ENCODE measurements around the gene MAP7D3.

The MAP7D3 gene

GRCh38 chrX:136227948-136228838, 23.0 kb downstream of the MAP7D3 start:
- in situ Hi-C loops (cut with MboI; ENCODE audit: low sequenced_read_pairs, unreplicated experiment): no loop called here
- no peak for DNase-seq (ENCODE audit: low spot score)
- TF ChIP-seq CTCF (IDR thresholded peaks at IDR 0.05; ENCODE audit: borderline replicate concordance, control extremely low read depth, extremely low read depth, insufficient read depth, missing control alignments): no peak

- in situ Hi-C loops (cut with MboI; ENCODE audit: low sequenced_read_pairs, unreplicated experiment): no loop called here
- DNase-seq (ENCODE audit: low spot score): no peak
- TF ChIP-seq CTCF (IDR thresholded peaks at IDR 0.05; ENCODE audit: borderline replicate concordance, control extremely low read depth, extremely low read depth, insufficient read depth, missing control alignments): no peak
Observed at GRCh38 chrX:136227074-136227473, 24.1 kb downstream of the MAP7D3 start.

- DNase-seq (ENCODE audit: low spot score): no peak
- in situ Hi-C loops (cut with MboI; ENCODE audit: low sequenced_read_pairs, unreplicated experiment): no loop called here
- no peak for TF ChIP-seq CTCF (IDR thresholded peaks at IDR 0.05; ENCODE audit: borderline replicate concordance, control extremely low read depth, extremely low read depth, insufficient read depth, missing control alignments)
Observed at GRCh38 chrX:136221851-136222513, 29.2 kb downstream of the MAP7D3 start.

GRCh38 chrX:136220951-136221350, 30.2 kb downstream of the MAP7D3 start:
- no peak for DNase-seq (ENCODE audit: low spot score)
- TF ChIP-seq CTCF (IDR thresholded peaks at IDR 0.05; ENCODE audit: borderline replicate concordance, control extremely low read depth, extremely low read depth, insufficient read depth, missing control alignments): no peak
- in situ Hi-C loops (cut with MboI; ENCODE audit: low sequenced_read_pairs, unreplicated experiment): no loop called here

GRCh38 chrX:136220540-136220939, 30.7 kb downstream of the MAP7D3 start:
- in situ Hi-C loops (cut with MboI; ENCODE audit: low sequenced_read_pairs, unreplicated experiment): no loop called here
- DNase-seq (ENCODE audit: low spot score): no peak
- TF ChIP-seq CTCF (IDR thresholded peaks at IDR 0.05; ENCODE audit: borderline replicate concordance, control extremely low read depth, extremely low read depth, insufficient read depth, missing control alignments): no peak

GRCh38 chrX:136219893-136220292, 31.3 kb downstream of the MAP7D3 start:
- in situ Hi-C loops (cut with MboI; ENCODE audit: low sequenced_read_pairs, unreplicated experiment): no loop called here
- no peak for DNase-seq (ENCODE audit: low spot score)
- TF ChIP-seq CTCF (IDR thresholded peaks at IDR 0.05; ENCODE audit: borderline replicate concordance, control extremely low read depth, extremely low read depth, insufficient read depth, missing control alignments): no peak
